ENCODE results near the gene PACS2.

Gene PACS2

DNA sequence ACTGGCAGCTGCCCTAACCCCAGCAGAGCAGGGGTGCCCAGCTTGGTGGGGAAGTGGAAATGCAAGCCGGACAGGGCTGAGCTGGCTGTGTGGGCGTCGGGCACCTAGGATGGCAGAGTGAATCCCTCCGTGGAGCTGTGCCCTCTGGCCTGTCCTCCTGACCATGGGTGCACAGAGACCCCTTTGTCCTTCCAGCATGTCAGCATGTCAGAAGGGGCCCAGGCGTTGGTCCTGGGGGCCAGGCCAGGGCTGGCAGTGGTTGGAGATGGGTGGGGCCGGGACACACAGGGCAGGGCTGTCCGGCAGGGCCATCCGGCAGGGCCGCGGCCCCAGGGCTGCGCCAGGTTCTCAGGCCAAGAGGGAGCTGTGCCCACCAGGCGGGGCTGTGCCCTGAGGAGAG lies 75.0 kb downstream of the PACS2 start:
- no peak for DNase-seq

DNA sequence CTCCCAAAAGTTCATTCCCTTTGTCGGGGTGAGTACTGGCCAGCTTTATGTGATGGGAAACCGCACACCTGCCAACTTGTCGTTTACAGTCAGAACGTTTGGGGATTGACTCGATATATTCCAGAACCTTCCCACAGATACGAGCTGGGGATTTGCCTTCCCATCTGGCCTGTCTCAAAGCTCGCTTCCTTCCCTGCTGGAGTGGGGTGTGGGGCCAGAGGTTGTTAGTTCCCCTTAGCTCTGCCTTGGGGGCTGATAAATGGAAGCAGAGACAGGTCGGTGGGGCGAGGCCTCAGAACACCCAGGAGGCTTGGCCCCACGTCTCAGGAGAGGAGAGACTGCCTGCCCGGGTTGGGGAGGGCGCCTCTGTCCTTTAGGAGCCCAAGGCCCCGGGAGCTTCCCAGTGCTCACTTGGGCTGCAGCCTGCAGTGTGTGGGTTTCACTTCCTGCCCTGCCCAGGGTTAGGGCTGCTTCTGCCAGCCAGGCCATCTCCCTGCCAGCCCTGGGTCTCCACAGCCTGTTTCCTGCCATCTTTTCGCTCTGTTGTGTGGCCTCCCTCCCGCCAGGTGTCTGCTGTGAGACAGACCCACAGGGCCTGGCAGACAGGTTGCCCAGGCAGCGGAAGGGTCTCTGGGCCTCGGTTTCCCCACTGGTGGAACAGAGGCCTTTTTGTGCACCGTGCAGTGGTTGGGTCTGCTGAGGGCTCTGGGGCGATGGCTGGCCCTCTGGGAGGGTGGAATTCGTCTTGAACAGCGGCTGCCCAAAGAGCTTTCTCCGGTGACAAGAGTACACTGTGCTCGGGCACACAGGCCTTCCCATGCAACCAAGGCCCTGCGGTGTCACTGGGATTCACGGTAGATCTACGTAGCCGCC lies 75.7 kb downstream of the PACS2 start:
- no peak for DNase-seq

DNA sequence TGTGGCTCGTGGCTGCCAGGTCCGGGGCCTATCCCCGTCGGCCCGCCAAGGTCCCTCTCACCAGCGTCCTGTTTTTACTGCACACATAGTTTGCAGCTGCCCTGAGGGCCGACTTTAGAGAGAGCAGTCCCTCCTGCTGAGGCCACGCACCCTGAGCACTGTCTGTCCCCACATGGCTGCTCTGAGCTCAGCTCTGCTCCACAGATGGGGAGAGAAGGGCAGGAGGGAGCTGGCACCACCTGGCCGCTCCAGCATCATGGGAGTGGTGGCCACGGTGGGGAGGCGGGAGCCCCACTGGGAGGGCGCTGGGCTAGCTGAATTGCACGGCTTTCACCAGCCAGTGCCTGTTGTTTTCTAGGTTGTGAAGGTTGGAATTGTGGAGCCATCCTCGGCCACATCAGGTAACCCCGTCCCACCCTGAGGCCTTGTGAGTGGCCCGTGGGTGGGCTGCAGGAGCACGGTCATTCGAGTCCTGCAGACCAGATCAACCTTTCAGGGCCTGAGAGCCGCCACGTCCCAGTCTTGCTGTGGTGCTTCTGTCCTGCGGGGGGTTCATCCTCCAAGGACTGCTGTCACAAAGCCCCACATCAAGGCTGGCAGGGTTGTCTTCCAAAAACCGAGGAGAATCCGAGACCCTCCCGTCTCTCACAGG lies 76.4 kb downstream of the PACS2 start:
- no peak for DNase-seq

DNA sequence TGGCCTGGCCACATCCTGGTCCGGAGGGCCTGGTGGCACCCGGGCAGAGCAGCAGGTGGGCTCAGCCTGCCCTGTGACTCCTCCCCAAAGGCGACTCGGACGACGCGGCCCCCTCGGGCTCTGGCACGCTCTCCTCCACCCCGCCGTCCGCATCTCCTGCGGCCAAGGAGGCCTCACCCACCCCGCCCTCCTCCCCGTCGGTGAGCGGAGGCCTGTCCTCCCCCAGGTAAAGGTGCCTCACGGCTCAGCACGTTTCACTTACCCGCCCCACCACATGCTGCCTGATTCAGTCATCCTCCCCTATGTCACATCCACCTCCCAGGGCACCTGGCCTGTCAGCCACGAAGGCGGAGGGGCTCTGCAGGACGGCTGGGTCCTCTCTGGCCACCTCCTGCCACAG lies 77.0 kb downstream of the PACS2 start:
- no peak for DNase-seq

DNA sequence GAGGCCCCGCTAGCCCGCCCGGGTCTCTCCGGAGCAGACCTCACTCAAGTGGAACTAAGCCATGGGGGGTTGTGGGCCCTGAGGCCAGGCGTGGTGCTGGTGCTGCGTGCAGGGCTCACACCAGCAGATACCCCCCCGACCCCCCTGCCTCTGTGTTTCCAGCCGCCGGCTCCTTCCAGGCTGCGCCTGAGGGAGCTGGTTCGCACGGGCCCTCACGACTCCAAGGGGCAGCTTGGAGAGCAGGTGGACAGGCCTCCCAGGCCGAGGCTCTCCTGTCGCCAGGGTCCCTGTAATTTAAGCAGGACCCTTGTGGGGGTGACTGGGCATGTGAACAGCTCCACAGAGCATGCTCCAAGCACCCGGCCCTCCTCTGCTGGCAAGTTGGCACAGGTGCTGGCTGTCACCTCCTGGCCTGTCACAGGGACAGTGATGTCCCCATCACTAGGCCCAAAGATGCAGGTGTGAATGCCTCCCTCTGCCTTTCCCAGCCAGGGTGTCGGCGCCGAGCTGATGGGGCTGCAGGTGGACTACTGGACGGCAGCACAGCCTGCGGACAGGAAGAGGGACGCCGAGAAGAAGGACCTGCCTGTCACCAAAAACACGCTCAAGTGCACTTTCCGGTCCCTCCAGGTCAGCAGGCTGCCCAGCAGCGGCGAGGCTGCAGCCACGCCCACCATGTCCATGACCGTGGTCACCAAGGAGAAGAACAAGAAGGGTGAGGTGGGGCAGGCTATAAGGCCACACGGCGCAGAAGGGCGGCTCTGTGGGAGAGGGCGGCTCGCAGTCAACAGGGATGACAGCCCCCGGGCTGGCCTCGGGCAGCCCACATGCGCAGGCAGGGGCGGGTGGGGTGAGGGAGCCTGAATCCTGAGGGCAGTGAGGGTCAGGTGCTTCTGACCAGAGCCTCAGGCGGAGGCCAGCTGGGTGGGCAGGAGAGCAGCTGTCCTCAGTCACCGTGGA lies 77.9 kb downstream of the PACS2 start:
- DNase-seq, result no peak

DNA sequence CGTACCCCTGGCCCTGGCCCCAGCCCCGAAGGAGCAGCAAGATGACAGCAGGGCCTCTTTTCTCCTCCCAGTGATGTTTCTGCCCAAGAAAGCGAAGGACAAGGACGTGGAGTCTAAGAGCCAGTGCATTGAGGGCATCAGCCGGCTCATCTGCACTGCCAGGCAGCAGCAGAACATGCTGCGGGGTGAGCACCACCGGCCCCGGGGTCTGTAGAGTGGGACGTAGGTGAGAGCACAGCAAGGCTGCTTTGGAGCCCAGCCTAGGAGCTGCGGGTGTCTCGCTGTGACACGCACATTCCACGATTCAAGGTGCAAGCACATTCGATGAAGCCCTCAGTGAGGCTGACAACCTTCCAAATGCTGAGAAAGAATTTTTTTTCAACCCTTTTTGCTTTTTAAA lies 78.6 kb downstream of the PACS2 start:
- no peak for DNase-seq

DNA sequence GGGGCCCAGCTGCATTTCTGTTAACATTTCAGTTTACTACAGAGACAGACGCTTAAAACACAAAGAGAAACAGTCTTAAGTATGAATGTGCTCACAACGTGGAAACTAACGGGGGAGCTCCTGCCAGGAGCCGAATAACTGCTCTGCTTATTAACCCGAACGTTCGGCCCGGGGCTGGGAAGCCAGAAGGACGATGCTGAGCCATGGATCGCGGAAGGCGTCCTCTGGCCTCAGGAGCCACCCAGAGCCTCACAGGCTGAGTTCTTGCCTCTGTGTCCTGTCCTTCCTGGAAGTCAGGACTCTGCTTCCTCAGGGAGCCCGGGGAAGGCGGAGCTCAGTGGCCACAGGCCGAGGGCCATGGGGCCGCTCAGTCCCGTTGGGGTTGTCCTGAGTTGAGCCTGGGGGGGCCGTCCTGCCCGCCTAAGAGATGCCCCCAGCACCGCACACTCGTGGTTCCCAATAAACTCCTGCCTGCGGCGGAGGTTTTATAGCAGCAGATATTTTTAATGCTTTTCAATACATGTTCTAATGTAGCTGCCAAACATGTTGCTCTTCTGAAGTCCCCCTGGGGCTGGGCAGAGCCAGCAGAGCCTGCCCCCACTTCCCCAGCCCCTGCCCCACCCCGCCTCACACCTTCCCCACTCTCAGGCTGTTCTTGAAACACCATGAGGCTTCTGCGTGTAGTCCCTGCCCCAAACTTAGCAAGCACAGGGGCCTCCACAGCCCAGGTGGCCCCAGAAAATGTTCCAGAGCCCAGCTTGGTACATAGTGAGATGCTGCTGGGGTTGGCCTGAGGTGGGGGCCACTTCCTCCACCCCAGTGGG lies 80.4 kb downstream of the PACS2 start:
- no peak for DNase-seq

DNA sequence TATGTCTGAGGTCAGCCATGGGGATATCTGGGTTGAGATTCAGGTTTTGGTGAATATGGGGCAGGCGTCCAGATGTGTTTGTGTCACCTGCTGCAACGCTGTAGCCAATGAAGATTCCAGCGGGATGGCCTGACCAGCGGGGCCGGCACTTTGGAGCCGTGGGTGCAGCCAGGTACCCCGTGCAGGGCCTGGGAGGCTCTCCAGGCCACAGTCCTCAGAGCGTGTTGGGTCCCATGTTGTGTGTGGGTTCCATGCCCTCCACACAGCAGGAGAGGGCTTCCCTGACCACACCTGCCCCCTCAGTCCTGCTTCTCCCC lies 80.9 kb downstream of the PACS2 start:
- no peak for DNase-seq

DNA sequence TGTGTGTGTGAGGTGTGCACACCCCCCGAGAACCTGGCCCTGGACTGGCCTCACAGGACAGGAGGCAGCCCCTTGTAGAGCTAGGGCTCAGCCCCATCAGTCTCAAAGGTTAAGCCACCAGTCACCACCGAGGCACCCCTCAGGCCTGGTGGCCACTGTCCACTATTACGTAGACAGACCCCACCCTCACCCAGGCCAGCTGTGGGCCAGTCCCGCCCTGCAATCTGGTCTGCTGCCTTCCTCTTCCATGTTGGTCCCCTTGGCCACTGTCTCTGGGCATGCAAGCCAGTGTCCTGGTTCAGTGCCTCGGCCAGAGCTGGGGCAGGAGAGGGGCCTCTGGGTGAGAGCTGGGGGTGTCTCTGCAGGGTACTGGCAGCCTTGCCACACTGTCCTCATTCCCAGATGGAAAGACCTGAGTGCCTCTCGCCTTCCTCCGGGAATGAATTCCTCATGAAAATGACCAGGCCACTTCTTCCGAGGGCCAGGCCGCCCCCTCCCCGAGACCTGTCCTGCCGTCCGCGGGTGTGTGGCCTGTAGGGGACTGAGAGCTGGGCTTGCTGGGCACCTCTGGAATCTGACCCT lies 82.9 kb downstream of the PACS2 start:
- no peak for DNase-seq

DNA sequence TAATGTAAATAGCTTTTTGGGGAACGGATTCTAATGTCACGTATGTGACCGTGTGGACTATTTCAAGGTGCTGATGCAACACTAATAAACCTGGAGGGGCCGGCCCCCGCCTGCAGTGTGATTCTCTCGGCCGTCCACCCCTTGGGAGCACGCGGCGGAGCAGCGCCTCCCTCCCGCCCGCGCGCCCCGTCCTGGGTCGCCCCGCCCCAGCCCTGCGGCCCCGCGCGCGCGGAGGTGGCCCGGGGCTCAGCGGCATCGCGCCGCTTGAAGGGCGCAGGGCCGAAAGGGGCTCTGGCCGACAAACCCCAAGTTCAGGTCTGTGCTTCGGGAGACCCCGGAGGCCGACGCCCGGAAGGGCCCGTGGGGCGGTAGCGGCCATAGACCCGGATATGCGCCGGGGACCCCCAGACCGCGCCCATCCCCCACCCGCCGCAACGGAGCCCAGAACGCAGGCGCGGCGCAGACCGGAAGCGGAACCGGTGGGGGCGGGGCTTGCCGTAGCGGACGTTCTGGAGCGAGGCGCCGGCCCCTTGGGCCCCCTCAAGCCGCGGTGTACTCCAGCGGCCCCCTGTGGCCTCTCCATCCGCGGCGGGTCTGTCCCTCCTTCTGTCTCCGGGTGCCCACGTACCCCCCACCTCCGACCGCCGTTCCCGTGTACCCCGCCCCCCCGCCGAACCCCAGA lies 83.6 kb downstream of the PACS2 start, which contains the start of gene TEX22:
TSS of gene TEX22 (plus strand) at position 495 of the 682 bp plus-strand sequence. CDS start 803 bp downstream, outside the sequence.
- DNase-seq, result peak; percentile 84

DNA sequence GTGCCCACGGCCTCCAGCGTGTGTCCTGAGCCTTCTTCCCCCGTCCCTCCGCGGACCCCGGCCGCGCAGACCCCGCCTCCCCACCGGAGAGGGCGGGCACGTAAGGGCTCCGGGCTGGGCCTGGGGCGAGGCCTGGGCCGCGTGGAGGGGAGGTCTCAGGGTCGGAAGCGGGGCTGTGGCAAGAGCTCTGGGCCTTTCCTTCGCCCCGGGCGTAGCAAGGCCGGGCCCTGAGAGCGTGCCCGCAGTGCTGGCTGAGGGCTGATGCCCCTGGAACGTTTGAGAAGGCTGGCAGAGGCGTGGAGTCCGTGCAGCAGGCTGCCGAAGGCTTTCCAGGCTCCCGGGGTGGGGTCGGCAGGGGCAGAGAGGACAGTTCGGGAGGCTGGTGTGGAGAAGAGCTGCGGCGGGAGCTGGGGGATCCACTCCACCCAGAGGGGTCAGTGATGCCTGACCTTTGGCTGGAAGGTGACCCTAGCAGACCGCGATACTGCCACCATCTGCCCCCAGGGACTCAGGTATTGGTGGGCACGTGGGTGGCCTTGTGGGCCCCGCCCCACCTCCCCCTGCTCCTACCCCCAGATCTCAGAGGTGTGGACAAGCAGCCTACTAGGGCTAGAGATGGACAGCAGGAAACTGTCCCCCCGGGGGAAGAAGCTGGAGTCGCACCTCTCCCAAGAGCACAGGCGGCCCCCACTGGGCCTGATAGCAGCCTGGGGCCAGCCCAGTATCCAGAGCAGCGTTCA lies 84.3 kb downstream of the PACS2 start:
- DNase-seq, result no peak

DNA sequence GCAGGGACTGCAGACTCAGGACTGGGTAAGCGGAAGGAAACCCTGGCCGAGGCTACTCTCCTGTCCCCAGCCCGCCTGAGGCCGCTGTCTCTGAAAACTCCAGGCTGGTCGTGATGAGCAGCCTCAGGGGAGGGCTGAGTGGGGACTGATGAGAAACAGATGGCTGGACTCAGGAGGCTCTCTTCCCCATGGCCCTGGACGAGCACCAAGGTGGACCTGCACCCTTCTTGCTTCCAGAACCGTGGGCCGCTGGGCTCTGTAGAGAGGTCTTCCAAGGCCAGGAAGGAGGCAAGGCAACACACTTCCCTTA lies 84.9 kb downstream of the PACS2 start:
- DNase-seq, result no peak

DNA sequence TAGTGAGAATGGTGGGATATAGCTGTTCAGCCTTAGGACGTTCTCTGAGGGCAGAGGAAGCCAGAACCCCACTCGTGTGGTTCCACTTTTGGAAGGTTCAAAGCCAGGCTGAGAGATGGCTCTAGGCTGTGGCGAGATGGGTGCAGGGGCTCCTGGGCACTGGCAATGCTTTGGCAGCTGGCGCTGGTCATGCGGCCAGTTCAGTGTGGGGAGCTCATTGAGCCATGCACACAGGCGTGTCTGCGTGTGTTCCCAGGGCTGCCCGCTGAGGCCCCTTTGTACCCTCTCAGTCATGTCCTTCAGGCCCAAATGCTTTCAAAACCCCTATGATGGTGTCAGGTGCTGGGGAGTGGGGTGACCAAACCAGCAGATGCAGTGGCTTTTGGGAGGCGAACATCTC lies 85.5 kb downstream of the PACS2 start:
- no peak for DNase-seq

DNA sequence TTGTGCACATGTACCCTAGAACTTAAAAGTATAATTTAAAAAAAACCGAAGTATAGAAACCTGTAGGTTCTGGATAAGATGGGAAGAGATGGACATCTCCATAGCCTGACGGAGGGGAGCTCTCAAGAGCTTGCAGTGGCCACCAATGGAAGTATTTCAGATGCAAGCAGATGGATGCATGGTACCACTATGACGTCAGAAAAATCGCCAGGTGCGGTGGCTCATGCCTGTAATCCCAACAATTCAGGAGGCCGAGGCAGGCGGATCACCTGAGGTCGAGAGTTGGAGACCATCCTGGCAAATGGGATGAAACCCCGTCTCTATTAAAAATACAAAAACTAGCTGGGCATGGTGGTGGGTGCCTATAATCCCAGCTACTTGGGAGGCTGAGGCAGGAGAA lies 87.2 kb downstream of the PACS2 start:
- DNase-seq, result no peak

DNA sequence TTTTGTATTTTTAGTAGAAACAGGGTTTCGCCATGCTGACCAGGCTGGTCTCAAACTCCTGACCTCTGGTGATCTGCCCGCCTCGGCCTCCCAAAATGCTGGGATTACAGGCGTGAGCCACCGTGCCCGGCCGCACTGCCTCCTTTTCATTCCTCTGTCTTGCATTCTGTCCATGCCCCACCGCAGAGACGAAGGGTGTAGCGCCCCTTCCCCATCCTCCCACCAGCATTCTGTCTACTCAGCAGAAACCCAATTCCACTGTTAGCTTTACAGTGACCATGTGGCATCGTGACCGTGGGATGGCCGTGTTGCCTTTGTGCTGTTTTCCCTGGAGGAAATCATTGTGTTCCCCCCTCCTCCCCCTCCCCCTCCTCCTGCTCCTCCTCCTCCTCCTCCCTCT lies 94.0 kb downstream of the PACS2 start:
- DNase-seq, result no peak

DNA sequence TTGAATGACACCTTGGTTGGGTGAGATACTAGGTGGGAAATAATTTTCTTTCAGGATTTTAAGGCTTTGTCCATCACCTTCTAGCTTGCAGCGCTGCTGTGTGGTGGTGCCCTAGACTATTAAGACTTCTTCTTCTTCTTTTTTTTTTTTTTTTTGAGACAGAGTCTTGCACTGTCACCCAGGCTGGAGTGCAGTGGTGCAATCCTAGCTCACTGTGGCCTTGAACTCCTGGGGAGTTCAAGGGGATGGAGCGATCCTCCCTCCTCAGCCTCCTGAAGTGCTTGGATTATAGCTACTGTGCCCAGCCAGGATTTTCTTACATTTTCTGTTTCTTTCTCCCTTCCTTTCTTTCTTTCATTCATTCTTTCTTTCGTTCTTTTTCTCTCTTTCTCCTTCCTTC lies 94.8 kb downstream of the PACS2 start:
- no peak for DNase-seq

DNA sequence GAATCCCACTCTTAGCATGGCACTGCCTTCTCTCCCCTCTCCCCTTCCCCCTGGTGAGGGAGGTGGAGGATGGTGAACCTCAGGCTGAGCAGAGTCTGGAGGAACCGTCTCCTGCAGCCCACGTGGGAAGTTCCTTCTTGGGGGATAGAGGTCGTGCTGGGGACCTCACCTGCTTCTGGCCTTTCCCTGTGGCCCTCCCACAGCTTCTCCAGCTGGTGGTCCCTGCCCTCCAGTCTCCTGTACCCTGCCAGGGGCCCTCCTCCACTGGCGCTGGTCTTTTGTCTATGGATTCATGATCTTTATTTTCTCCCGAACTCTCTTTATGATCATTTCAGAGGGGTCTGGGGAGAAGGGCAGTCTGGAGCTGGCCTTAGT lies 96.1 kb downstream of the PACS2 start:
- no peak for DNase-seq

DNA sequence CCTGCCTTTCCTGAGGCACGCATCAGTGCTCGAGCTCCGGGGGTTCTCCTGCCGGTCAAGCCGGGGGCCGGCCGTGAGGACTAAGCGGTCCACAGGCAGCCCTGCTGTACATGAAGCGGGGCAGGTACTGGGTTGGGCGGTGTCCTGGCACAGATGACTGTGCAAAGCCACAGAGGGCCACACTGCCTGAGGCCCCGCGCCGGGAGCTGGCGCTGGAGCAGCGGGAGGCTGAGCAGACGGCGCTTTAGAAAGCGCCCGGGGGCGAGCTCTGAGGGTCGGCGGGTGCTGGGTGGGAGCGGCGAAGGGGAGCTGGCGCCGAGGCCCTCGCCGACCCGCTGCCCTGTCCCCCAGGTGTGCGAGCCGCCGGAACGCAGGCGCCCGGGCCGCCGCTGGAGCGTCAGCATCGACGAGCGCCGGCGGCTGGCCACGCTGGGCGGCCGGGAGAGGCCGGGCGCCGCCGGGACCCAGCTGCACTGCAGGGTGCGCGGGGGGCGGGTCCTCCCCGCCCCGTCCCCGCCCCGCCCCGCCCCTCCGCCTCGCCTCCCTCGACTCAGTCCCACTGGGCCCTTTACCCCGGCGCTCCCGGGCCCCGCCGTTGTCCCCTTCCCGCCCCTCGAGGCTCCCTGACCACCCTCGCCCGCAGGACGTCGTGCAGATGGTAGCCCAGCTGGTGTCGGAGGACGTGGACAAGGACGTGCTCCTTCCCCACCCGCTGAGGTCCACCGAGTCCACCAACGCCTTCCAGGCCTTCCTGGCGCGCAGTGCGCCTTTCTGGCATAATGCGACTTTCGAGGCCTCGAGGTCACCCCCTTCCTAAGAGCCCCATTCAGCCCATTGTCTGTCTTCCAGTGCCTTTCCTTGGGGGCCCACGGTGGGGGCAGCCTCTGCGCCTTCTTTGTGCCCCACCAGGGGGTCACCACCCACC lies 96.7 kb downstream of the PACS2 start:
- no peak for DNase-seq

DNA sequence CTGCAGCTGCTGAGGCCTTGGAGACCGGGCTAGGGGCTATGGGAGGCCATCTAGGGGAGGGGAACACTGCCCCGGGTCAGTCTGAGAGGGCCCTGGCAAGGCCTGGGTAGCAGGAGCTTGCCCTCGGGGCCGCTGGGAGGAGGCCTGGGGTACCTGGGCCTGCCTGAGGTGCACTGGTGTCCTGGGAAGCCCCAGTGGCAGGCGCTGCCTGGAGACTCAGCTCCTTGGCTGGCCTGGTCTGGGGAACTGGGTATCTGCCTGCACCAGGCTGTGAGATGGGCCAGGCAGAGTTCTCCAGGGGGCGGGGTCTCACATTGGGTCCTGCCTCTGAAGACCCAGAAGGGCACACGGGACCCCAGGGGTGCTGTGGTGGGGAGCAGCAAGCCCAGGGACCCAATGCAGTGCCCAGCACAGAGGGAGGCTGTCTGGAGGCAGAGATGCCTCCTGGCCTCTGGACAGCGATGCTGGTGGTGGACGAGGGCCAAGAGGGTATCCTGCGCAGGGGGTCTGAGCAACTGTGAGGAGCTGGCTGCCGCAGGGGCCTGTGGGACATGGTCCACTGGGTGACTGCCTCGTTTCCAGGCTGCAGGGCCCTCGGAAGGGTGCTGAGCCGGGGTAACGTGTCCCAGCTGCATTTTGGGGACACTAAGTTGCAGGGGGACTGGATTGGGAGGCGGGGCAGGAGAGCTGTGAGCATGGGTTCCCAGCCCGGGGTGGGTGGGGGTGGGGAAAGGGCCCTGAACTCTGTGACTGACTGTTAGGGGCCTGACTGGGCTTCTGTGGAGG lies 97.6 kb downstream of the PACS2 start:
- no peak for DNase-seq
